HG02981 (cell line): Measurements from ENCODE around the gene HCFC2.
A peak's percentile ranks its signal among the peaks of the same experiment; 100 is the strongest.

ENCODE experiments used
- ATAC-seq: cut with Tn5 transposase; IDR thresholded peaks from one replicate; pipeline ENCODE4 v1.9.1; 2021; ENCODE audit warnings: mild to moderate bottlenecking, moderate library complexity; ENCODE audit not compliant: unreplicated experiment

The HCFC2 gene

GRCh38 chr12:104056419-104056972, 7.8 kb upstream of the HCFC2 start:
- ATAC-seq: no peak

GRCh38 chr12:104057771-104058197, 6.5 kb upstream of the HCFC2 start:
- no peak for ATAC-seq

- ATAC-seq: no peak
Observed at GRCh38 chr12:104058802-104059201, 5.5 kb upstream of the HCFC2 start.

- no peak for ATAC-seq
Observed at GRCh38 chr12:104059963-104060362, 4.4 kb upstream of the HCFC2 start.

- no peak for ATAC-seq
Observed at GRCh38 chr12:104060791-104061190, 3.5 kb upstream of the HCFC2 start.

- peak; percentile 37 for ATAC-seq
Observed at GRCh38 chr12:104063712-104064030, 660 bp upstream of the HCFC2 start.

GRCh38 chr12:104064842-104065427, 604 bp downstream of the HCFC2 start:
- ATAC-seq: no peak

- ATAC-seq: no peak
Observed at GRCh38 chr12:104072099-104072498, 7.8 kb downstream of the HCFC2 start.

GRCh38 chr12:104073699-104074098, 9.4 kb downstream of the HCFC2 start:
- no peak for ATAC-seq

- no peak for ATAC-seq
Observed at GRCh38 chr12:104079024-104079423, 14.7 kb downstream of the HCFC2 start.

- no peak for ATAC-seq
Observed at GRCh38 chr12:104080764-104081163, 16.4 kb downstream of the HCFC2 start.

GRCh38 chr12:104083769-104084475, 19.6 kb downstream of the HCFC2 start:
- peak; percentile 78 for ATAC-seq

- no peak for ATAC-seq
Observed at GRCh38 chr12:104090685-104091084, 26.4 kb downstream of the HCFC2 start.

GRCh38 chr12:104091136-104091535, 26.8 kb downstream of the HCFC2 start:
- ATAC-seq: no peak

- ATAC-seq: no peak
Observed at GRCh38 chr12:104094284-104094683, 30.0 kb downstream of the HCFC2 start.

GRCh38 chr12:104095289-104095688, 31.0 kb downstream of the HCFC2 start:
- ATAC-seq: no peak

- ATAC-seq: no peak
Observed at GRCh38 chr12:104097954-104098353, 33.6 kb downstream of the HCFC2 start.

- ATAC-seq: no peak
Observed at GRCh38 chr12:104105461-104105860, 41.1 kb downstream of the HCFC2 start.

- ATAC-seq: no peak
Observed at GRCh38 chr12:104106965-104107364, 42.6 kb downstream of the HCFC2 start.

- ATAC-seq: peak; percentile 60
Observed at GRCh38 chr12:104108755-104109445, 44.6 kb downstream of the HCFC2 start.

- no peak for ATAC-seq
Observed at GRCh38 chr12:104109446-104110271, 45.3 kb downstream of the HCFC2 start.
